Endothelial cell of umbilical vein (primary cell): Measurements from ENCODE around the gene SLC25A13. TPM values are rescaled to one million over a fixed set of nuclear protein-coding genes. Genes with fewer than 3 reads are reported as not detected.

Experiments
- BruUV-seq: library from RNA; stranded (reverse); fragments of 400-500 nt; replicated peaks from 2 replicates; lab custom pipeline; 2021; lab: Mats Ljungman, UMichigan
- CTCF ChIA-PET: fragments of 300-600, 350-600 bp; sonication (Branson Sonifier 250); formaldehyde crosslinking; loops from one replicate; lab custom pipeline; 2021; ENCODE audit warnings: antibody characterized with exemption, inconsistent platforms; lab: Charles Lee
- POLR2A ChIA-PET: fragments of 300-600, 350-600 bp; sonication (Branson Sonifier 250); formaldehyde crosslinking; loops from one replicate; lab custom pipeline; 2021; ENCODE audit warnings: antibody characterized with exemption, inconsistent platforms; lab: Charles Lee
- DNase-seq: peaks from one replicate; pipeline ENCODE4 v3.0.0-alpha.2; 2011; ENCODE audit warnings: low read depth, low spot score
- FAIRE-seq: peaks from 2 replicates; lab custom pipeline; 2011; peaks lifted over from hg19 to GRCh38; lab: Jason Lieb, UNC
- H2AFZ ChIP-seq: 2 replicates; pipeline ENCODE4 v1.6.0; 2012; ENCODE audit warnings: low read depth, low read length, control low read depth, inconsistent platforms
- H3K27ac ChIP-seq: 2 replicates; pipeline ENCODE4 v1.5.1; 2011; ENCODE audit warnings: low read depth, mild to moderate bottlenecking, control low read depth, low read length, moderate library complexity; ENCODE audit not compliant: insufficient read depth
- H3K27me3 ChIP-seq, 2 experiments: 2 replicates each; pipeline versions ENCODE4 v1.6.0 to v1.6.1; 2011; ENCODE audit warnings: low read length in 2 of 2, mixed read lengths in 1 of 2; ENCODE audit not compliant: control insufficient read depth in 2 of 2, insufficient read depth in 2 of 2
- H3K36me3 ChIP-seq, 2 experiments: 2 replicates in 1 of 2; 3 replicates in 1 of 2; pipeline ENCODE4 v1.5.1; 2011; ENCODE audit warnings: low read length in 2 of 2, mild to moderate bottlenecking in 1 of 2, moderate library complexity in 1 of 2; ENCODE audit not compliant: control insufficient read depth in 2 of 2, insufficient read depth in 2 of 2; ENCODE audit errors: extremely low read depth in 1 of 2
- H3K4me1 ChIP-seq: 3 replicates; pipeline ENCODE4 v1.5.1; 2011; ENCODE audit warnings: mild to moderate bottlenecking, low read length; ENCODE audit not compliant: control insufficient read depth, insufficient read depth; ENCODE audit errors: extremely low read depth
- H3K4me2 ChIP-seq: 2 replicates; pipeline ENCODE4 v1.6.1; 2011; ENCODE audit warnings: low read length, control low read depth, mixed read lengths; ENCODE audit not compliant: insufficient read depth
- H3K4me3 ChIP-seq, 3 experiments: fragments of 200-600 bp in 1 of 3; sonication (generic), shearing (Covaris generic) in 1 of 3; replicated peaks in 1 of 3; 2 replicates each; pipeline ENCODE4 v1.5.1; 2011 to 2016; ENCODE audit warnings: control low read depth in 3 of 3, low read length in 3 of 3, mild to moderate bottlenecking in 2 of 3, inconsistent platforms in 1 of 3, low read depth in 1 of 3, moderate library complexity in 1 of 3; ENCODE audit not compliant: insufficient read depth in 1 of 3
- H3K79me2 ChIP-seq: 2 replicates; pipeline ENCODE4 v1.6.0; 2012; ENCODE audit warnings: low read length, inconsistent platforms; ENCODE audit not compliant: control insufficient read depth, insufficient read depth
- H3K9ac ChIP-seq: replicated peaks from 2 replicates; pipeline ENCODE3; 2011; ENCODE audit warnings: low read length, control low read depth; ENCODE audit not compliant: insufficient read depth; ENCODE audit errors: extremely low read depth
- H3K9me1 ChIP-seq: replicated peaks from 3 replicates; pipeline ENCODE4 v1.6.0; 2011; ENCODE audit warnings: mild to moderate bottlenecking, low read length; ENCODE audit not compliant: control insufficient read depth, insufficient read depth; ENCODE audit errors: extremely low read depth
- H3K9me3 ChIP-seq: replicated peaks from 2 replicates; pipeline ENCODE4 v1.5.1; 2012; ENCODE audit warnings: low read length, inconsistent platforms; ENCODE audit not compliant: control insufficient read depth, insufficient read depth
- H4K20me1 ChIP-seq: replicated peaks from 2 replicates; pipeline ENCODE3; 2011; ENCODE audit warnings: mild to moderate bottlenecking, low read length; ENCODE audit not compliant: control insufficient read depth, insufficient read depth; ENCODE audit errors: extremely low read depth
- CTCF ChIP-seq, 2 donors: IDR thresholded peaks; 1 replicate in 1 of 2; 2 replicates in 1 of 2; pipeline ENCODE4 v1.5.1; 2011; ENCODE audit warnings: low read length in 2 of 2, mild to moderate bottlenecking in 2 of 2, moderate library complexity in 2 of 2, control low read depth in 1 of 2, inconsistent platforms in 1 of 2, low read depth in 1 of 2; ENCODE audit not compliant: insufficient read depth in 1 of 2; ENCODE audit errors: extremely low read depth in 1 of 2
- EZH2 ChIP-seq: IDR thresholded peaks from 2 replicates; pipeline ENCODE4 v1.6.1; 2012; ENCODE audit warnings: borderline replicate concordance, low read depth, mild to moderate bottlenecking, moderate library complexity, low read length, inconsistent platforms; ENCODE audit not compliant: severe bottlenecking
- FOS ChIP-seq: IDR thresholded peaks from 2 replicates; pipeline ENCODE4 v1.6.1; 2011; ENCODE audit warnings: mild to moderate bottlenecking, low read length, moderate library complexity, borderline replicate concordance; ENCODE audit not compliant: insufficient read depth
- GATA2 ChIP-seq: IDR thresholded peaks from 2 replicates; pipeline ENCODE4 v1.7.0; 2011; ENCODE audit warnings: low read depth, mild to moderate bottlenecking, moderate library complexity, mixed read lengths, low read length; ENCODE audit not compliant: insufficient read length, insufficient read depth
- JUN ChIP-seq: IDR thresholded peaks from 2 replicates; pipeline ENCODE4 v1.6.1; 2011; ENCODE audit warnings: borderline replicate concordance, low read depth; ENCODE audit not compliant: insufficient read length, insufficient read depth
- MYC ChIP-seq: IDR thresholded peaks from one replicate; pipeline ENCODE4 v1.6.1; 2011; ENCODE audit warnings: mild to moderate bottlenecking, low read depth, low read length
- POLR2A ChIP-seq: IDR thresholded peaks from 2 replicates; pipeline ENCODE4 v1.6.1; 2012; ENCODE audit warnings: low read depth, mild to moderate bottlenecking, control low read depth, low read length
- POLR2AphosphoS5 ChIP-seq: IDR thresholded peaks from 2 replicates; pipeline ENCODE4 v1.6.1; 2012; ENCODE audit warnings: low read depth, mild to moderate bottlenecking, control low read depth, low read length, moderate library complexity; ENCODE audit not compliant: insufficient read depth
- dilution Hi-C: fragments of 300-500 bp; cut with MboI; formaldehyde crosslinking; loops from one replicate; pipeline ENCODE4 v1.15.0; 2019; ENCODE audit warnings: low sequenced_read_pairs; ENCODE audit not compliant: extremely low pct_ligation_motif_present
- intact Hi-C: fragments of 100-400 bp; cut with micrococcal nuclease; formaldehyde crosslinking; loops from one replicate; pipeline ENCODE4 v1.10.0; 2022
- polyA plus RNA-seq, 4 experiments: library from polyadenylated mRNA; depleted of rRNA in 3 of 4; stranded (reverse) in 3 of 4; unstranded in 1 of 4; fragments of >200 nt; gene quantifications; 2 replicates each; pipeline versions ENCODE4 v1.2.1 to v1.2.3, GENCODE V29; 2011 to 2012; ENCODE audit warnings: missing spikeins in 1 of 4
- total RNA-seq: library from RNA; stranded (reverse); gene quantifications from 2 replicates; pipeline ENCODE4 v1.2.3, GENCODE V29; 2021
- TF ChIP-seq, protein P1 (sequence below): IDR thresholded peaks from 2 replicates; pipeline ENCODE4 v1.6.1; 2011; ENCODE audit not compliant: insufficient read depth, insufficient read length

SLC25A13 gene
- total and polyA plus RNA-seq, 2 donors (not counting 3 experiments of a cell fraction or from before 2014, with no cell fraction given), result 13.2 to 34.4 TPM

DNA sequence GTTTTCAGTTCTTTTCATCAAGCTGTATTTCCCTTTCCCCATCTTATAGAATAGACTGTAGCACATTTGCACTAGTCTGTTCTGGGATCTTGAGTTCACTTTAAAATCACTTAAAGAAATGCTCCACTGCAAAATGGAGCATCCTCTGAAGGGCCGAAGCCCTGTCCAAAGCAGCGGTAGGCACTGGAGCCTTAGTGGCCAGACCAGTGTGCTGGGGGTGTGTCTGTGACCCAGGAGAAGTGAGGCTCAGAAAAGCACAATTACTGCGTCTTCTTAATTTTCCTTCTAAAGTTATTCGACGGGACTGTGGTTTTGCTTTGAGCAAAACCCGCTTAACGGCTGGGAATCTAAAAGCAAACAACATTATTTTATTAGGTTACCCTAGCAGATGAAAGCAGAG, 205.7 kb downstream of the SLC25A13 start:
- no peak overlapping the region for H3K27ac ChIP-seq
- no peaks in the 10 kb centered on the region for H3K27me3 ChIP-seq
- no peak overlapping the region for H3K4me3 ChIP-seq
- peaks cover 3% of the 10 kb centered on the region for H3K4me1 ChIP-seq
- no peaks in the 10 kb centered on the region for H3K36me3 ChIP-seq
- H2AFZ ChIP-seq, result no peak overlapping the region
- no peaks in the 10 kb centered on the region for H3K9me3 ChIP-seq
- DNase-seq (no peak), FAIRE-seq (no peak)
- ChIA-PET POLR2A (no interaction called here), CTCF (no interaction called here)
- BruUV-seq, result no TSS peak
- dilution Hi-C loops (no loop called here), intact Hi-C loops (no loop called here)
- no peak overlapping the region for H3K4me2 ChIP-seq
- no peaks in the 10 kb centered on the region for H3K79me2 ChIP-seq
- no peaks in the 10 kb centered on the region for H3K9me1 ChIP-seq
- no peaks in the 10 kb centered on the region for H4K20me1 ChIP-seq
- no peak overlapping the region for H3K9ac ChIP-seq
- no peak for TF ChIP-seq POLR2A
- TF ChIP-seq JUN, result no peak
- TF ChIP-seq MYC, result no peak
- TF ChIP-seq CTCF (IDR thresholded peaks at IDR 0.05; ENCODE audit: extremely low read depth in 1 of 2, insufficient read depth in 1 of 2, low read depth in 1 of 2, low read length in 2 of 2), result no peak
- TF ChIP-seq, protein P1, sequence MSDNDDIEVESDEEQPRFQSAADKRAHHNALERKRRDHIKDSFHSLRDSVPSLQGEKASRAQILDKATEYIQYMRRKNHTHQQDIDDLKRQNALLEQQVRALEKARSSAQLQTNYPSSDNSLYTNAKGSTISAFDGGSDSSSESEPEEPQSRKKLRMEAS, result no peak
- TF ChIP-seq FOS, result no peak
- no peak for TF ChIP-seq EZH2
- TF ChIP-seq POLR2AphosphoS5, result no peak
- TF ChIP-seq GATA2, result no peak
